Stimulated activated CD8-positive, alpha-beta memory T cell treated with anti-CD3 and anti-CD28 coated beads, Interleukin-7, amount 100 ng/mL, for 24 hours (primary cell): Measurements from ENCODE around the gene LAMTOR5.
"Not testable (repeated sequence)": the region's sequence is repeated elsewhere in the genome, so short reads cannot be mapped to it uniquely, and the experiment has no call there.

Experiments used
- DNase-seq: peaks from one replicate; pipeline ENCODE4 v3.0.0-alpha.2; 2020; ENCODE audit warnings: low read depth

The LAMTOR5 gene

DNA sequence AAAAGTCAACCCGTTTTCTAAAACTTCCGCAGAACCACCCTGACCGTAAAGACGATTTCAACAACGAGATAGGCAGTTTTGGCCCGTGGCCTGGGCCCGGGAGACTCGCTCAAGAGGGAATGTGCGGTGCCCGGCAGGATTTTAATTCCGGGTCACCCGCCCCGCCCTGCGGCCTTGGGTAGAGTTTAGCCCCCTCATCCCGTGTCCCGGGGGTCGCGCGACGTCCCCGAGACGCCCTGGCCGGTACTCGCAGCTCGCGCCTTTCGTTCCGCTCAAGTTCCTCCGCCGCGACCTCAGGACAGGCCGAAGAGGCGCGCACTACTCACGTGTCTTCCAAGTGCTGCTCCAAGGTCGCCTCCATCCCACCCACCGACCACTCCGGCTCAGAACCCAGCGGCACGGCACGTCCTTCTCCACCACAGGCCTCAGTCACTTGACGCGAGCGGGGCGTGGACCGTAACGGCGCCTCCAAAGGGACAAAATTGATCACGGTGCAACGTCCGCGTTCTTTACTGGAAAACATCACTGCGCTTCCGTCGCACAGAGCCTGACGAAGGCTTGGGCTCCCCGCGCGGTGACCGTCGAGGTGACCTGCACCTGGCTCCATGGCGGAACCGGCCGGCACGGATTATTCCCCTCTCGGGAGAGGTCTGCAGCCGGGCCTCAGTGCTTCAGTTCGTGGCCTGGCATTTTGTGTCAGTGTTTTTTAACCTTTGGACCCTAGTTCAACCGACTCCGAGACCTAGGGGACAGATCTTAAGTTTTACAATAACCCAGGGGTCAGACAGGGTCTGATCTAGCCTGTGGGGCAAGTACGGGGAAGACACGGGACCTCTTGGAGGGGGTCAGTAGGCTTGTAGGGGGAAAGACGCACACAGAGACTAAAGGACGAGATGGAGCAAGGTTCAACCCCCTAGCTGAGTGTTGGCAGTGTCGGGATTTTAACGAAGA is at the start of gene LAMTOR5:
Gene LAMTOR5, minus strand, starts transcription at position 435 of the 951 bp plus-strand sequence. Its CDS starts 74 bp downstream, at position 361.
- peak; percentile 80 for DNase-seq

DNA sequence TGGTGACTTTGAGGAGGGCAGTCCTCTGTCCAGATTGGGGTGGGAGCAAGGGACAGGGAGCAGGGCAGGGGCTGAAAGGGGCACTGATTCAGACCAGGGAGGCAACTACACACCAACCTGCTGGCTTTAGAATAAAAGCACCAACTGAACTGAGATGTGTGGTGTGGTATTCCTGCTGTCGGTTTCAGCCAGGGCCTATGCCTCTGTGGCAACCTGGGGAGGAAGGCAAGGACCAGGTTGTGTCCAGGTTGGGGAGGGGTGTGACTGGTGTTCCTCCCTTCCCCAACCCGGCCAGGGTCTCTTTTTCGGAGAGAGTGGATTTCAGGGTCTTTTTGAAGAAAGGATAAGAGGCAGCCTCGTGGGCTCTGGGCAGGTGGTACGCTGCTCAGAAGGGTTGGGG is 49.7 kb upstream of the LAMTOR5 start:
- DNase-seq, result no peak

DNA sequence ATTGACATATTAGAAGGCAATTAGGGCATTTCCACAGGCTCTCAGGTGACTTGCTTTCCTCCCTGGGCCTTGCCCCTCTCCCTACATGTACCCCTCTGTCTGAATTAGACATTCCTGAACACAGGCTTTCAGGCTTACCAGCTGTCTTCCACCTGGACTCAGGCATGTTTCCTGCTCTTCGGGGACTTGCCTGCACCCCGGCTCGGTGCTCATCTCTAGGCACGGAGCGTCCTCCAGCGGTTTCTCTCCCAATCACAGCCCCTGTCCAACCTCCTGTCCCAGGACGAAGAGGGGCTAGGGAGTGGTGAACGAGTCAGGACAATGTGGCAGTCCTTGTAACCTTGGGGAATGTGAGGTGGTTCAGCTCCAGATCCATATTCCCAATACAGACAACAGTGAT is 47.7 kb upstream of the LAMTOR5 start:
- no peak for DNase-seq

DNA sequence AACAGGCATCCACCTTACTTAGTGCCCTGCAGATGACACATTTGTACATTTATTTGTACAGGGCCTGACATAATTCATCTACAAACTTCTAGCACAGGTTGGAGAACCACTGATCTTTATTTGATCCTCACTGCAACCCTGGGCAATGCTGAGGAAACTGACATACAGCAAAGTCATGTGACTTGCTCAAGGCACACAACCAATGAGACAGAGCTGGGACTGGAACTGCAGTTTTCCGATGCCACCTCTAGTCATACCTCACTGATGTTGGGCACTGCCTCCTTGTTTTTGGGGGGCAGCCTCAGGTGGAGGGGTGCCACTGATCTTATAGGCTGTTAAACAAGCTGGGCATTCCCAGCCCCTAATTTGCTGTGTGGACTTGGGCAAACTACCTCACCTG is 46.8 kb upstream of the LAMTOR5 start:
- DNase-seq, result no peak

DNA sequence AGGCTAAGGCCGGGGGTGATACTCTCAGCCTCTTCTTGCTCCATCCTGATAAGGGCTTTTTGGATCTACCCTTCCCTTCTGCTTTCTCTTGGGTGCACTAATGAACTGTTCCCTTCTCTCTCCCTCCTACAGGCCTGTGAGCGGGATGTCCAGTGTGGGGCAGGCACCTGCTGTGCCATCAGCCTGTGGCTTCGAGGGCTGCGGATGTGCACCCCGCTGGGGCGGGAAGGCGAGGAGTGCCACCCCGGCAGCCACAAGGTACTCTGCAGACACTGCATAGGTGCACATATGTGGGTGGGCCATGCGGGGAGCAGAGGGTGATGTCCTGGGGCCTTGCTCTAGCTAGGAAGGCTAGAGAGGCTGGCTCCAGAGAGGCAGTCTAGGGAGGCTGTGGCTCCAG is 46.3 kb upstream of the LAMTOR5 start:
- no peak for DNase-seq

DNA sequence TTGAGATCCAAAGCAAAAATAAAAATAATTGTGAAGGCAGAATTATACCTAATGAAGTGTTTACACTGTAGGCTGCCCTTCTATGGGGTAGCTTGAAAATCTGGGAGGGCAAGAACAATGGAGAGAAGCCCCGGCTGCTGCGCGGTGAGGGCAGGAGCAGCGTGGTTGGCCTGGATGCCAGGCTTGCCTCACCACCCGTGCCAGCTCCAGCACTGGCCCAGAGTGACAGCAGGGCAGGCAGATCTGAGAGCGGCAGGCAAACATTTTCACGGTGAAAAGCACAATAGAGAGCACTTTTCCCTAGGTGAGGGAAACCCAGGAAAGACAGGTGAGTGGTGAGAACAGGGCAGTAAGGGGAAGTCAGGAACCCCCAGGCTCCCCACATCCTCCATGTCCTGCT is 44.8 kb upstream of the LAMTOR5 start:
- DNase-seq, result no peak

DNA sequence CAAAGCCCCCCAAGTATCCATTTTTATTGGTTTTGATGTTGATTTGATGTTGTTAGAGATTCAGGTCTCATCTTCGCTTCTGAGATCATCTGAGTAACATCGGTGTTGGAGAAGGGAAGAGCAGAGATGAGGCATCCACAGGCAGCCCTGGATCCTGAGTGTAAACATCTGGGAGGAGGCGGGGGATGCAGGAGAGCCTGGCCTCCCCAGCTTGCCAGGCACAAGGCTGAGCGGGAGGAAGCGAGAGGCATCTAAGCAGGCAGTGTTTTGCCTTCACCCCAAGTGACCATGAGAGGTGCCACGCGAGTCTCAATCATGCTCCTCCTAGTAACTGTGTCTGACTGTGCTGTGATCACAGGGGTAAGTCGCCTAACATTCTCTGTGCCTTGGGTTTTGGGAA is 43.4 kb upstream of the LAMTOR5 start, which contains the start of gene PROK1:
Gene PROK1, plus strand, starts transcription at position 221 of the 400 bp plus-strand sequence. Its CDS starts 68 bp downstream, at position 289.
- no peak for DNase-seq

DNA sequence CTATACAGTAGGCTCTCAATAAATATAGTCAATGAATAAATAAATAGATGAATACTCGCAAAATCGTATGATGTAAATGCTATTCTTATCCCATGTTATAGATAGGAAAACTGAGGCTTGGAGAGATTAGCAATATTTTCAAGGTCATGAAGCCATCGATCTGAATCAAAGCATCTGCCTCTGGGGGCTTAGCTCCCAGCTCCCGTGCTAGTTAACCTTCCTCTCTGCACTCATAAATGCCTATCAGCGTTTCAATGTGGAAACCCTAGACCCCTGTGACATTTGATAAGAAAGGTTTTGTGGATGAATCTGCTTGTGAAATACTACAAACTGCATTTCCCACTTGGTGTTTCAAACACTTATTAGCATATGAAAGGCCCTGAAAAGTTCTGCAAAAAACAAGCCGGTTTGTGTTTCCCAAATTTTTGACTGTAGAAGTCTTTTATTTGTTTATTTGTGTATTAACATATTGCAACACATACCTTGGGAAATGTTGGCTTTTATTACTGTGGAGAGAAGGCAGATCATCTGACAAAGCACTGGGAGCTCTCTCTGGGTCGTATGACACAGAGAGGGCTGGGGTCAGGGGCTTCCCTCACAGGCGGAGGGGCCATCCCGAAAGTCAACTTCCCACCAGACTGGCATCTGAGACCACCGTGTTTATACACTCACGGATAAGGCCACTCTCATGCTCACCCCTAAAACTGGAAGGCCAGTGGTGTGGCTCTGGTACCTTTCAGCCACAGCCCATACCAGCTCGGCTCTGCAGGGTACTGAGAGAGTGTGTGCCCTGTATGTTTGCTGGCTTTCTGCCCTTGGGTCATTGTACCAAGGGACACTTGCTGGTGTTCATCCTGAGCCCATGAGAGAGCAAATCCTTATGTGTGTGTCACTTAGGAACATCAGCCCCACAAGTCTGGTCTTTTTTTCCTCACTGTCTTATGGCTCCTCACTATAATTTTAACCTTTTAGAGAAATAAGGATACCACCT is 42.5 kb upstream of the LAMTOR5 start:
- no peak for DNase-seq

DNA sequence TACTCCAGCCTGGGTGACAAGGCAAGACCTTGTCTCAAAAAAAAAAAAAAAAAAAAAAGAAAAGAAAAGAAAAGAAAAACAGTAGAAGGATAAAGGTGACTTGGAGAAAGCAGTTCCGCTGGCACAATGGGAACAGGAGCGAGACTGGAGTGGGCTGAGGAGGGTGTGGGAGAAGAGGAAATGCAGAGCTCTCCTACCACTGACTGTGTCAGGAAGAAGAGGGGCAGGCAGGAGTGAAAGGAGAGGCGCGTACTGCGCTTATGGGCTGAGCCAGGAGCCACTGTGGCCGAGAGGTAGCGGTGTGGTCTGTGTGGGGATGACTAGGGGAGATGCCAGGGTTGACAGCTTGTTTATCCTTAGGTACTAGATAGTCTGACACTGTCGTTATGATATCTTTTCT is 37.1 kb upstream of the LAMTOR5 start:
- DNase-seq, result no peak

DNA sequence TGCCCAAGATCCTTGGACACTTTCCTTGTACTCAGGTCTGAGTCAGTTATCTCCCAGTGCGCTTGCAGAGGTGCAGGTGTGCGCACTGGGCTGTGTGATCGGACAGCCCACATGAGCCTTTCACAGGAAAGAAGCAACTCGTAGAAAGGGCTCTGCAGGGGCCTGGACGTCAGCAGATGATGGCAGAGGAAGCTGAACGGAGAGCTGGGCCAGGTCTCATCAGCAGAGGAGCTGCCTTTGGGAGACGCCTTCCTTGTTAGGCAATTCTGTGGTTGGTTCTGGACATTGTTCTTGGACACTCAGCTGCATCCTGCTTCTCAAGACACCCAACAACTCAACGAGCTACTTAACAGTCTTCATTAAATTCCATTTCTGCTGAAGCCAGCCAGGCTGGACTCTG is 36.0 kb upstream of the LAMTOR5 start:
- DNase-seq, result no peak

DNA sequence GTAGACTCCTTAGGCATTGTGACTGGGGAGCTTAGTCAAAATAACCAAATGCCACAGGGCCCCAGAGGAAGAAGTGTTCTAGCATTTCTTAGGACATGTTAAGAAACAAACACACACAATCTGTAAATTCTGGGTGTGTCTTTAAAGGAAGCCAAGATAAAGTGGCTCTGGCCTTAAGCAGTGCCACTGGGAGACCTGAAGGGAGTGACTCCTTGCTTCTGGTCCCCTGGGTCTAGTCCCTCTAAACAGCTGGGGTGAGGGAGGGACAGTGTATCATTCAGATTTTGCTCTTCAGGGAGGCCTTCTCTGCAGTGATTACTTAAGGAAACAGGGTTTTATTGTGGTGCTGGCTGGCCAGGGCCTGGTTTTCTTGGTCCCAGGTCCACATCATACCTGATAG is 34.4 kb upstream of the LAMTOR5 start:
- no peak for DNase-seq

DNA sequence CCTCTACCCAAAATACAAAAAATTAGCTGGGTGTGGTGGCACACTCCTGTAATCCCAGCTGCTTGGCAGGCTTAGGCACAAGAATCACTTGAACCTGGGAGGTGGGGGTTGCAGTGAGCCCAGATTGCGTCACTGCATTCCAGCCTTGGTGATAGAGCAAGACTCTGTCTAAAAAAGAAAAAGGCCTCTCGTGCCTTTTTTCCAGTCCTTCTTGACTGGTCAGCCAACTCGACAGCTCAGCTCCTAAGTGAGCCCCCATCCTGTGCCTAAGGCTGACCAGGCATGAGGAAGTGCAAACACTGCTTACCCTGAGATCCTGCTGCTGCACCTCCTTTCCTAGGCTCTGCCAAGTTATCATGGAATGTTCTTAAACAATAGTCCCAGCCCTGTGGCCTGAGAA is 33.4 kb upstream of the LAMTOR5 start:
- no peak for DNase-seq

DNA sequence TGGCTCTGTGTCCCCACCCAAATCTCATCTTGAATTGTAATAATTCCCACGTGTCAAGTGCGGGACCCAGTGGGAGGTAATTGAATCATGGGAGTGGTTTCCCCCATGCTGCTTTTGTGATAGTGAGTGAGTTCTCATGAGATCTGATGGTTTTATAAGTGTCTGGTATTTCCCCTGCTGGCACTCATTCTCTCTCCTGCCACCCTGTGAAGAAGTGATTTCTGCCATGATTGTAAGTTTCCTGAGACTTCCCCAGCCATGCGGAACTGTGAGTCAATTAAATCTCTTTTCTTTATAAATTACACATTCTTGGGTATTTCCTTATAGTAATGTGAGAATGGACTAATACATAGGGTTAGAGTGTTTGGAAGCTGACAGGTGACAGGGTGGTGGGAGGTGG is 32.4 kb upstream of the LAMTOR5 start:
- not testable (repeated sequence) for DNase-seq

DNA sequence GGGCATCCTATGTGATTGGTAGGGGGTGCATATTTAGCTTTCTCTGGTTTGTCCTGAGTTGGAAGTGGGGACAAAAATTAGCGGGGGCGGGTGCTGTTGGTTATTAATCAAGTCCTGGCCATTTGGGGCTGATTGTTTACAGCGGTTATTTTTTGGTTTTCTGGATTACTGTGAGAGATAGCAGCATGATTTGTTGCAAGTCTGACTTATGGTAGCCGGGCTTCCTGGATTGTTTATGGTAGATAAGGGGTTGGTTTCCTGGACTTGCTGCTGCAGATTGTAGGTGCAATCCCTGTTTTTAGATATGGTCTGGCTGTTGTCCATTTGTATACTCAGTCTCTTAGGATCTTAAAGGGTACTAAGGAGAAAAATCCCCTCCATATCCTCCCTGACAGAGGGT is 31.4 kb upstream of the LAMTOR5 start:
- DNase-seq, result no peak

DNA sequence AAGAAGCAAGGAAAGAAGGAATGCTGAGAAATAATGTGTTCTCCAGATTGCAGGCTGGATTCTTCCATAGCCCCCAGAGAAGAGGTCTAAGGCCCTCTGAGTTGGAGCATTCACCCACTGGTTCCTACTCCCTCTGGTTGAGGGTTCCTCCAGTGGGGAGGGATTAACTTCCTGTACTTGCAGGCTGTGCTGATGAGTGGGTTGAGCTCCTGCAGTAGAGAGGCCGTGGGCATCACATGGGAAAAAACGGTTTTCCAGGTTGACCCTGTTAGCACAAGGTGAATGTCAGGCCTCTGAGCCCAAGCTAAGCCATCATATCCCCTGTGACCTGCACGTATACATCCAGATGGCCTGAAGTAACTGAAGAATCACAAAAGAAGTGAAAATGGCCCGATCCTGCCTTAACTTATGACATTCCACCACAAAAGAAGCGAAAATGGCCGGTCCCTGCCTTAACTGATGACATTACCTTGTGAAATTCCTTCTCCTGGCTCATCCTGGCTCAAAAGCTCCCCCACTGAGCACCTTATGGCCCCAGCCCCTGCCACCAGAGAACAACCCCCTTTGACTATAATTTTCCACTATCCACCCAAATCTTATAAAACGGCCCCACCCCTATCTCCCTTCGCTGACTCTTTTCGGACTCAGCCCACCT is 30.3 kb upstream of the LAMTOR5 start:
- not testable (repeated sequence) for DNase-seq

DNA sequence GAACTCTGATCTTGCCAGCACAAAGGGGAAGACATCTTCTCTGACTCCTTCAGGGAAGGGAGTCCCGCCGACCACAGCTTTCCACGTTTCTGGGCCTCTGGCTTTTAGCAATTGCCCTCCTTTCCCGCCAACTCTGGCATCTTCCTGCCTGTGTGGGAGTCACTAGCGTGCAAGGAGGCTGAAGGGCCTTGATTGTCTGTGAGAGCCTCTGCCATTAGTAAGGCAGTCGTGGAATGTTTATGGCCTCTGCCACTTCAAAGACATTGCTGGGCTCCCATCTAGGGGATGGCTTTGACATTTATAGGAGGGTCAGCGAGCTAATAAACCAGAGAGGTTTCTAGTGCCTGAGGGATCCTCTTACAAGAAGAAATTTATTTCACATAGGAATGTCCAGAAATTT is 29.1 kb upstream of the LAMTOR5 start:
- no peak for DNase-seq

DNA sequence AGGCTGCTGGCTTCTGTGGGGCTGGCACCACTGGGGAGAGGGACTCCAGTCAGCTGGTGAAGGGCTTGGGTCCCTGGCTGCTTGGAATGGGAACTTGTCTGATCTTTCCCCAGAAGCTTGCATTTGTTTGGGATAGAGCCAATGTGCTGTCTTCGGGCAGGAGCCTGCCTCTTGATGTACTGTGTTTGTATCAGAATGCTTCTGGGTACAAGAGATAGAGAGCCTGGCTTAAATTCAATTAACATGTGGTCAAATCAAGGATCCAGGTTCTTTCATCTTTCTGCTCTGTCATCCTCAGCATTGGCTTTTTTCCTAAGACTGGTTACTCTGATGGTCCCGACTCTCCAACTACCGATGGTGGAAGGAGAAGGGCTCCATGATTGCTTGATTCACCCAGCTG is 27.5 kb upstream of the LAMTOR5 start:
- DNase-seq, result no peak

DNA sequence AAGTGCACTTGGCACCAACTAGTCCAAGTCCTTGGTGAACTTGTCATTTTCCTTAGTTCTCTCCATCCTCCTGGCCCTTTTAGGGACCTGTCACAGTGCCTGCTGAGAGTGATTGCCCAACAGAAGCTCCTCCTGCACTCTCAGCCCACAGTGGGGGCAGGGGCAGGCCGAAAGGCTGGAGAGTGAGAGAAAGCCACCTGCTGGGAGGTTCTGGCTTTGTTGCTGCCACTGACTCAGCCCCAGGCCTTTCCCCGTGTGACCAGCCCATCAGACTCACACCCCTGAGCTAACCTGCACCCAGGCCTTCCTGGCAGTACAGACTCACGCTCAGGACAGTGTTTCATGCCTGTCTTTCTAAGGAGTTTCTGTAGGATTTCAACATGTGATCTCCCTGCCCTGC is 26.3 kb upstream of the LAMTOR5 start:
- no peak for DNase-seq

DNA sequence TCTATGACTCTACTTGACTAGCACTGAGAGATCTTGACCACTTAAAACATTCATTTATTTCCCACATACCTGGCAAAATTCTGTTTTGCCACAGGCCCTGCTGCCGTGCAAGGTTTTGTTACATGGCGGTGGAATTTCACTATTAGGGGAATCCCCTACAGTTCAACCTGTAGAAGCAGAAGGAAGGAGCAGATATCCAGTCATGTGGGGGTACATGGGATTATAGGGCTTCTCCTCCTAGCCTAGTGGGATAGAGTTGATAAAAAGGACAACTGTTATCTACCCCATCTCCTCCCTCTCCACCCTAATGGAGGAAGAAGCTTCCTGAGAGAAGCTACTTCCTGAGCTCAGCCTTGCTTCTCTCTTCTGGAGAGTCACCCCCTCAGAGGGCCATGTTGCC is 25.7 kb upstream of the LAMTOR5 start:
- no peak for DNase-seq

DNA sequence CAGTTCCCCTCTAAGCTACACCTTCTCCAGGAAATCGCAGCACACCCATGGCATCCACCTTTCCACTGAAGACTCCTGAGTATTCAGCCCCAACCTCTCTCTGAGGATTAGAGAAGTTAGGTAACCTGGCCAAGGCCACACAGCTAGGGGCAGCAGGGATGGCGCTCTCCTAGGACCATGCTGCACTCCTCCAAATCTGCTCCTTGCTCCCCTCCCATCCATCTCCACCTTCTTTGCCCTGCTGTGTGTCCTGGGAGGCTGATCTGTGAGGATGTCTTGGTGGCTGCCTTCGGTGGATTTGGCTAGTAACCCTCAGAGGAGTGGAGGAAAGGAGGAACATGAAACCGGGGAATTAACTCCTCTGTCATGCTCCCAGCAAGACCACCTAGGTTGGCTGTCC is 23.4 kb upstream of the LAMTOR5 start:
- no peak for DNase-seq

DNA sequence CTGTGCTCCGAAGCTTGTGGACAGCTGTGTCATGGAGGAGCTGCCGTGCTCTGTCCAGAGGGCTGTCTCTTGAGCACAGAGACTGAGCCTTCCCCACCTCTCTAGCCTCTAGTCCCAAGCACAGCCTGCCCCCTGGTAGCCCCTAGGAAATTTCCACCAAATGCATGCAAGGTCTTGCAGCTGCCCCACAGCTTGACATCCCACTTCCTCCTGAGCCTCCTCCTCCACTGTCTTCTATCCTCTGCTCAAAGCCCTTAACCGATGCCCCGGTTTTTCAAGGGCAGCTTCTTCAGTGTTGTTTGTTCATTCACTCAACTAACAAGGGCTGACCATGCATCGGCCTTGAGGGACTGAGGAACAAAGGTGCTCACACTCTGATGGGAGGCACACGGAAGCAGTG is 22.9 kb upstream of the LAMTOR5 start:
- no peak for DNase-seq

DNA sequence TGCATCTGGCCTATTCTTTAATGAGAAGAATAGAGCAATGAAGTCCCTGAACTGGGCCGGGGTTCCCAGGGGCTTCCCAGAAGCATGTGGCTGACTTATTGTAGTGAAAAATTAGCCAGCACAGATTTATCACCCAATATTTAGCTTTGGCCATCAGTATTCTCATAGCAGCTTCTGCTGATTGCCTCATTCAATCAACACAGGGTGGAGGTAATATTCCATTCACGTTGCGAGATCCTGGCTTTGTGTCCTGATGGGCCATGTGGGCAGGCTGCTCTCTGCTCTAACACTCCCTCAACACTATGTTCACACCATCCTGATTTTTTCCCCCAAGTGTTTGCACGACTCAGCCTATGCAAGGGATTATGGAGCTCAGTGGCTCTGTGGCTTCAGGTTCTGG is 21.5 kb upstream of the LAMTOR5 start:
- DNase-seq, result no peak
